ENCODE measurements around the gene WNT4.

GRCh38 chr1:22139066-22139594, 3.8 kb downstream of the WNT4 start:
- TF ChIP-seq CTCF (IDR thresholded peaks at IDR 0.05): no peak
- no peak for TF ChIP-seq POLR2A (IDR thresholded peaks at IDR 0.05)

Measured in Peyer's patch (tissue), 4 donors.